Mesendoderm (in vitro differentiated cells): ENCODE data around the gene CDH23.

Source experiments
- DNase-seq: peaks from one replicate; pipeline ENCODE4 v3.0.0; 2013
- H2AK5ac ChIP-seq: 2 replicates; pipeline ENCODE4 v1.6.1; 2013; ENCODE audit warnings: low read length, inconsistent platforms
- H2BK120ac ChIP-seq: 2 replicates; pipeline ENCODE4 v1.6.1; 2013; ENCODE audit warnings: low read depth, mild to moderate bottlenecking, low read length, moderate library complexity, mixed read lengths
- H2BK15ac ChIP-seq: replicated peaks from 2 replicates; pipeline ENCODE4 v1.6.1; 2013; ENCODE audit warnings: low read depth, mild to moderate bottlenecking, moderate library complexity
- H2BK5ac ChIP-seq: 2 replicates; pipeline ENCODE4 v1.6.1; 2013; ENCODE audit warnings: low read length, inconsistent platforms
- H3K18ac ChIP-seq: 2 replicates; pipeline ENCODE4 v1.6.1; 2013; ENCODE audit warnings: mild to moderate bottlenecking, low read length, mixed read lengths
- H3K23ac ChIP-seq: one replicate; pipeline ENCODE4 v1.6.1; 2013; ENCODE audit warnings: low read length
- H3K27ac ChIP-seq: 2 replicates; pipeline ENCODE4 v1.5.1; 2013; ENCODE audit warnings: low read depth, mild to moderate bottlenecking, inconsistent platforms, low read length, moderate library complexity
- H3K27me3 ChIP-seq: 2 replicates; pipeline ENCODE4 v1.6.1; 2013; ENCODE audit warnings: low read length, control low read depth, mild to moderate bottlenecking, inconsistent platforms; ENCODE audit not compliant: insufficient read depth, poor library complexity
- H3K36me3 ChIP-seq: 2 replicates; pipeline ENCODE4 v1.6.1; 2013; ENCODE audit warnings: low read length, inconsistent platforms; ENCODE audit not compliant: control insufficient read depth, insufficient read depth
- H3K4ac ChIP-seq: one replicate; pipeline ENCODE4 v1.6.1; 2013; ENCODE audit warnings: low read depth, mild to moderate bottlenecking, low read length, moderate library complexity
- H3K4me1 ChIP-seq: 2 replicates; pipeline ENCODE4 v1.6.1; 2013; ENCODE audit warnings: low read depth, low read length, inconsistent platforms; ENCODE audit not compliant: control insufficient read depth
- H3K4me2 ChIP-seq: 2 replicates; pipeline ENCODE4 v1.6.1; 2013; ENCODE audit warnings: low read length
- H3K4me3 ChIP-seq: 2 replicates; pipeline ENCODE4 v1.5.1; 2013; ENCODE audit warnings: mild to moderate bottlenecking, low read length
- H3K56ac ChIP-seq: one replicate; pipeline ENCODE4 v1.6.1; 2013; ENCODE audit warnings: low read length
- H3K79me1 ChIP-seq: 2 replicates; pipeline ENCODE4 v1.6.1; 2013; ENCODE audit warnings: low read length, inconsistent platforms
- H3K79me2 ChIP-seq: 2 replicates; pipeline ENCODE4 v1.6.1; 2013; ENCODE audit warnings: mild to moderate bottlenecking, low read length; ENCODE audit not compliant: control insufficient read depth, insufficient read depth
- H3K9ac ChIP-seq: 2 replicates; pipeline ENCODE4 v1.6.1; 2013; ENCODE audit warnings: low read length, inconsistent platforms
- H4K5ac ChIP-seq: one replicate; pipeline ENCODE4 v1.6.1; 2013; ENCODE audit warnings: low read length
- H4K8ac ChIP-seq: one replicate; pipeline ENCODE4 v1.6.1; 2013; ENCODE audit warnings: low read depth, mild to moderate bottlenecking, control low read depth, low read length, moderate library complexity
- WGBS: extraction: QIAGEN DNeasy Blood & Tissue Kit; methylation state at CpG from one replicate; pipeline ENCODE4 v1.1.7; 2013; ENCODE audit warnings: low lambda C conversion rate, missing lambda C conversion rate; ENCODE audit not compliant: insufficient coverage; ENCODE audit errors: extremely low coverage; 5-methylcytosine and 5-hydroxymethylcytosine counted together

CDH23 gene

GRCh38 chr10:71398976-71399375 is 2.3 kb downstream of the CDH23 start:
- Histone ChIP-seq H3K56ac (no peak overlapping the region), H2BK120ac (no peak overlapping the region), H3K23ac (no peak overlapping the region), H2AK5ac (no peak overlapping the region), H3K36me3 (no peaks in the 10 kb centered on the region), H4K8ac (no peak overlapping the region), H3K79me1 (no peaks in the 10 kb centered on the region), H3K4me1 (peaks cover 6% of the 10 kb centered on the region), H3K18ac (no peak overlapping the region), H2BK15ac (no peak overlapping the region), H3K4me2 (no peak overlapping the region), H2BK5ac (no peak overlapping the region), H3K27me3 (peaks cover 14% of the 10 kb centered on the region), H3K27ac (no peak overlapping the region), H3K79me2 (no peaks in the 10 kb centered on the region), H3K4me3 (no peak overlapping the region), H3K4ac (no peak overlapping the region), H4K5ac (no peak overlapping the region), H3K9ac (no peak overlapping the region)
- no CpG with 5 or more reads among the region's 4 CpGs for WGBS
- DNase-seq, result no peak

GRCh38 chr10:71399946-71400345 is 3.2 kb downstream of the CDH23 start:
- Histone ChIP-seq H3K27me3 (peaks cover 14% of the 10 kb centered on the region), H3K4me1 (peaks cover 6% of the 10 kb centered on the region), H4K8ac (no peak overlapping the region), H3K4me3 (no peak overlapping the region), H3K79me2 (no peaks in the 10 kb centered on the region), H2BK120ac (no peak overlapping the region), H4K5ac (no peak overlapping the region), H2BK5ac (no peak overlapping the region), H3K4ac (no peak overlapping the region), H3K36me3 (no peaks in the 10 kb centered on the region), H2AK5ac (no peak overlapping the region), H3K56ac (no peak overlapping the region), H3K27ac (no peak overlapping the region), H3K18ac (no peak overlapping the region), H3K23ac (no peak overlapping the region), H2BK15ac (no peak overlapping the region), H3K9ac (no peak overlapping the region), H3K79me1 (no peaks in the 10 kb centered on the region), H3K4me2 (no peak overlapping the region)
- no peak for DNase-seq
- WGBS, result no CpG with 5 or more reads among the region's 5 CpGs

- H3K56ac ChIP-seq, result no peak overlapping the region
- WGBS, result no CpG with 5 or more reads among the region's 7 CpGs
- no peak overlapping the region for H3K27ac ChIP-seq
- H3K36me3 ChIP-seq, result no peaks in the 10 kb centered on the region
- no peak overlapping the region for H2BK5ac ChIP-seq
- no peaks in the 10 kb centered on the region for H3K79me1 ChIP-seq
- no peak overlapping the region for H3K9ac ChIP-seq
- no peak overlapping the region for H2BK15ac ChIP-seq
- no peak overlapping the region for H2BK120ac ChIP-seq
- no peak overlapping the region for H2AK5ac ChIP-seq
- peaks cover 4% of the 10 kb centered on the region for H3K4me1 ChIP-seq
- H3K4me2 ChIP-seq, result no peak overlapping the region
- H3K18ac ChIP-seq, result no peak overlapping the region
- peaks cover 14% of the 10 kb centered on the region for H3K27me3 ChIP-seq
- no peaks in the 10 kb centered on the region for H3K79me2 ChIP-seq
- H4K8ac ChIP-seq, result no peak overlapping the region
- H4K5ac ChIP-seq, result no peak overlapping the region
- no peak for DNase-seq
- no peak overlapping the region for H3K4me3 ChIP-seq
- no peak overlapping the region for H3K4ac ChIP-seq
- no peak overlapping the region for H3K23ac ChIP-seq
Observed at GRCh38 chr10:71401056-71401455, 4.3 kb downstream of the CDH23 start.

- Histone ChIP-seq H3K18ac (no peak overlapping the region), H2AK5ac (no peak overlapping the region), H2BK5ac (no peak overlapping the region), H4K5ac (no peak overlapping the region), H3K79me2 (no peaks in the 10 kb centered on the region), H3K9ac (no peak overlapping the region), H3K56ac (no peak overlapping the region), H3K4me3 (no peak overlapping the region), H3K23ac (no peak overlapping the region), H3K27ac (no peak overlapping the region), H2BK120ac (no peak overlapping the region), H3K4ac (no peak overlapping the region), H3K27me3 (peaks cover 14% of the 10 kb centered on the region), H4K8ac (no peak overlapping the region), H2BK15ac (no peak overlapping the region), H3K4me1 (peaks cover 4% of the 10 kb centered on the region), H3K36me3 (no peaks in the 10 kb centered on the region), H3K79me1 (no peaks in the 10 kb centered on the region), H3K4me2 (no peak overlapping the region)
- no CpG with 5 or more reads among the region's 7 CpGs for WGBS
- no peak for DNase-seq
Observed at GRCh38 chr10:71402005-71402404, 5.3 kb downstream of the CDH23 start.

- Histone ChIP-seq H3K79me2 (no peaks in the 10 kb centered on the region), H3K4me1 (no peaks in the 10 kb centered on the region), H2BK120ac (no peak overlapping the region), H3K36me3 (no peaks in the 10 kb centered on the region), H3K56ac (no peak overlapping the region), H3K4ac (no peak overlapping the region), H2BK15ac (no peak overlapping the region), H3K23ac (no peak overlapping the region), H3K27me3 (no peaks in the 10 kb centered on the region), H3K18ac (no peak overlapping the region), H4K8ac (no peak overlapping the region), H3K4me2 (no peak overlapping the region), H4K5ac (no peak overlapping the region), H3K4me3 (no peak overlapping the region), H3K79me1 (no peaks in the 10 kb centered on the region), H3K9ac (no peak overlapping the region), H2AK5ac (no peak overlapping the region), H2BK5ac (no peak overlapping the region), H3K27ac (no peak overlapping the region)
- DNase-seq, result no peak
- WGBS, result no CpG with 5 or more reads among the region's 13 CpGs
Observed at GRCh38 chr10:71404503-71405295, 8.0 kb downstream of the CDH23 start.

- Histone ChIP-seq H4K5ac (no peak overlapping the region), H3K4me1 (no peaks in the 10 kb centered on the region), H2AK5ac (no peak overlapping the region), H2BK15ac (no peak overlapping the region), H3K56ac (no peak overlapping the region), H3K4me2 (no peak overlapping the region), H3K18ac (no peak overlapping the region), H3K27ac (no peak overlapping the region), H3K79me1 (no peaks in the 10 kb centered on the region), H3K36me3 (no peaks in the 10 kb centered on the region), H2BK5ac (no peak overlapping the region), H3K4ac (no peak overlapping the region), H3K9ac (no peak overlapping the region), H3K79me2 (no peaks in the 10 kb centered on the region), H4K8ac (no peak overlapping the region), H3K4me3 (no peak overlapping the region), H2BK120ac (no peak overlapping the region), H3K23ac (no peak overlapping the region), H3K27me3 (no peaks in the 10 kb centered on the region)
- no CpG with 5 or more reads among the region's 3 CpGs for WGBS
- no peak for DNase-seq
Observed at GRCh38 chr10:71406878-71407277, 10.2 kb downstream of the CDH23 start.
